Activated T-helper 2 cell treated with anti-CD3 and anti-CD28 coated beads, Interferon-gamma antibody, Interleukin-2, Interleukin-4, amounts not matched to agents 10 μg/mL and 5 μg/mL and 100 μg/mL, durations not matched to agents 14 hours and 24 hours and 36 hours (primary cell): ENCODE measurements around the gene IL1R2. TPM values are rescaled to one million over a fixed set of nuclear protein-coding genes. Genes with fewer than 3 reads are reported as not detected.

Experiments used
- DNase-seq: peaks from one replicate; pipeline ENCODE4 v3.0.0; 2021; ENCODE audit warnings: low spot score
- H3K27ac Mint-ChIP-seq: one replicate; pipeline ENCODE4 v1.8.0; 2021; ENCODE audit warnings: mixed read lengths
- H3K27me3 Mint-ChIP-seq: one replicate; pipeline ENCODE4 v1.8.0; 2021; ENCODE audit warnings: low read depth, mixed read lengths
- H3K36me3 Mint-ChIP-seq: one replicate; pipeline ENCODE4 v1.8.0; 2021; ENCODE audit warnings: low read depth, mixed read lengths
- H3K4me1 Mint-ChIP-seq: one replicate; pipeline ENCODE4 v1.8.0; 2021; ENCODE audit warnings: low read depth, mixed read lengths
- H3K4me3 Mint-ChIP-seq: one replicate; pipeline ENCODE4 v1.8.0; 2021; ENCODE audit warnings: low read depth, mild to moderate bottlenecking, moderate library complexity, mixed read lengths
- H3K9me3 Mint-ChIP-seq: one replicate; pipeline ENCODE4 v1.8.0; 2021; ENCODE audit warnings: mixed read lengths
- intact Hi-C: fragments of 100-400 bp; cut with micrococcal nuclease; formaldehyde crosslinking; loops from one replicate; pipeline ENCODE4 v1.15.1; 2023
- total RNA-seq: library from RNA; stranded (reverse); gene quantifications from 2 replicates; pipeline ENCODE4 v1.2.3, GENCODE V29; 2022

Gene IL1R2
- total RNA-seq, 1 donor from 2014 or later: 1.8 TPM

GRCh38 chr2:102069311-102069974 lies 77.7 kb downstream of the IL1R2 start:
- no peak overlapping the region for H3K27ac Mint-ChIP-seq
- peaks cover 16% of the 10 kb centered on the region for H3K27me3 Mint-ChIP-seq
- H3K9me3 Mint-ChIP-seq: peaks cover 7% of the 10 kb centered on the region
- H3K4me3 Mint-ChIP-seq: no peak overlapping the region
- DNase-seq: no peak
- H3K36me3 Mint-ChIP-seq: no peaks in the 10 kb centered on the region
- peaks cover 4% of the 10 kb centered on the region for H3K4me1 Mint-ChIP-seq
- intact Hi-C loops: no loop called here

GRCh38 chr2:102070058-102070642 lies 78.4 kb downstream of the IL1R2 start:
- no peaks in the 10 kb centered on the region for H3K36me3 Mint-ChIP-seq
- H3K9me3 Mint-ChIP-seq: peaks cover 7% of the 10 kb centered on the region
- H3K27me3 Mint-ChIP-seq: peaks cover 18% of the 10 kb centered on the region
- H3K4me3 Mint-ChIP-seq: no peak overlapping the region
- no peak overlapping the region for H3K27ac Mint-ChIP-seq
- peaks cover 3% of the 10 kb centered on the region for H3K4me1 Mint-ChIP-seq
- no peak for DNase-seq
- intact Hi-C loops: no loop called here

- Mint-ChIP-seq H3K9me3 (no peaks in the 10 kb centered on the region), H3K27me3 (peaks cover 21% of the 10 kb centered on the region), H3K36me3 (no peaks in the 10 kb centered on the region), H3K4me1 (peaks cover 3% of the 10 kb centered on the region), H3K27ac (no peak overlapping the region), H3K4me3 (no peak overlapping the region)
- DNase-seq: no peak
- intact Hi-C loops: no loop called here
Measured at GRCh38 chr2:102072741-102073140, 81.0 kb downstream of the IL1R2 start.

GRCh38 chr2:102073168-102073724 lies 81.5 kb downstream of the IL1R2 start:
- no peaks in the 10 kb centered on the region for H3K9me3 Mint-ChIP-seq
- peaks cover 22% of the 10 kb centered on the region for H3K27me3 Mint-ChIP-seq
- intact Hi-C loops: no loop called here
- no peak for DNase-seq
- H3K36me3 Mint-ChIP-seq: no peaks in the 10 kb centered on the region
- H3K4me1 Mint-ChIP-seq: peaks cover 3% of the 10 kb centered on the region
- H3K27ac Mint-ChIP-seq: no peak overlapping the region
- no peak overlapping the region for H3K4me3 Mint-ChIP-seq

- no peak for DNase-seq
- no peak overlapping the region for H3K27ac Mint-ChIP-seq
- H3K27me3 Mint-ChIP-seq: peaks cover 27% of the 10 kb centered on the region
- intact Hi-C loops: no loop called here
- H3K4me1 Mint-ChIP-seq: peaks cover 3% of the 10 kb centered on the region
- no peak overlapping the region for H3K4me3 Mint-ChIP-seq
- H3K9me3 Mint-ChIP-seq: no peaks in the 10 kb centered on the region
- no peaks in the 10 kb centered on the region for H3K36me3 Mint-ChIP-seq
Measured at GRCh38 chr2:102074152-102074783, 82.5 kb downstream of the IL1R2 start.

- intact Hi-C loops: no loop called here
- peaks cover 7% of the 10 kb centered on the region for H3K4me1 Mint-ChIP-seq
- H3K9me3 Mint-ChIP-seq: no peaks in the 10 kb centered on the region
- no peak for DNase-seq
- H3K4me3 Mint-ChIP-seq: no peak overlapping the region
- H3K27ac Mint-ChIP-seq: no peak overlapping the region
- no peaks in the 10 kb centered on the region for H3K36me3 Mint-ChIP-seq
- peaks cover 28% of the 10 kb centered on the region for H3K27me3 Mint-ChIP-seq
Measured at GRCh38 chr2:102075479-102075878, 83.7 kb downstream of the IL1R2 start.

- Mint-ChIP-seq H3K27me3 (peaks cover 33% of the 10 kb centered on the region), H3K27ac (no peak overlapping the region), H3K36me3 (no peaks in the 10 kb centered on the region), H3K4me1 (peaks cover 12% of the 10 kb centered on the region), H3K4me3 (no peak overlapping the region), H3K9me3 (peaks cover 3% of the 10 kb centered on the region)
- intact Hi-C loops: no loop called here
- no peak for DNase-seq
Measured at GRCh38 chr2:102076512-102076911, 84.8 kb downstream of the IL1R2 start.

Other genes starting within 250 kb of the IL1R2 start
- 0.48 and 0.52 TPM in 2 replicates for gene IL1R1, start 150.8 kb downstream of the IL1R2 start, total RNA-seq
- not detected in 2 replicates for gene IL1RL2, start 195.1 kb downstream of the IL1R2 start, total RNA-seq